Measurements from ENCODE around the gene KCNE4. TPM values are rescaled to one million over a fixed set of nuclear protein-coding genes. Genes with fewer than 3 reads are reported as not detected.
A peak's percentile ranks its signal among the peaks of the same experiment; 100 is the strongest.

KCNE4 gene
- total RNA-seq, 1 donor from 2014 or later: 7.3 TPM

DNA sequence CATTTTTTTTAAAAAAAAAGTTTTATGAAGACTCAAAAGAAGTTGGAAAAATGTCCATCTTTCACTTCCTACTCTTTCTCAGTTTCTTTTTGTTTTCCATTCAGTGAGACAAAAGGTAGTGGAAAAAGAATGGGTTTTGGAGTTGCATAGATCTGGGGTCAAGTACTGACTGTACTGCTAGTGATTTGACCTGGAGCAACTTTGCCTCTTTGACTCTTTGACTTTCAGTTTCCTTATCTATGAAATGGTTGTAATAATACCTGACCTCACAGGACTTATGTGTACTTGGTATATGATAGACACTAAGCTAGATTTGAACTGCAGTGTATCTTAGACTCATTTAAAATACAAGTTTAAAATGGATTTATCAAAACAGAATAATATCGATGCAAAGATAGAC lies 3.5 kb upstream of the KCNE4 start:
- H3K27ac ChIP-seq (ENCODE audit: low read depth, low read length): no peak overlapping the region
- no peak overlapping the region for H3K4me3 ChIP-seq (ENCODE audit: low read length in 3 of 3)
- no peak overlapping the region for H3K9ac ChIP-seq (ENCODE audit: low read depth in 1 of 3, low read length in 3 of 3)
- no peaks in the 10 kb centered on the region for H3K27me3 ChIP-seq (ENCODE audit: control insufficient read depth in 3 of 3, insufficient read depth in 3 of 3, low read length in 3 of 3)
- H3K36me3 ChIP-seq (ENCODE audit: control insufficient read depth in 3 of 3, insufficient read depth in 3 of 3, low read length in 3 of 3): no peaks in the 10 kb centered on the region
- no peaks in the 10 kb centered on the region for H3K9me3 ChIP-seq (ENCODE audit: control insufficient read depth in 3 of 3, low read length in 3 of 3)
- H3K4me1 ChIP-seq (ENCODE audit: control insufficient read depth in 3 of 3, insufficient read depth in 3 of 3, low read length in 3 of 3): peaks cover 10 to 13% (median 11%) of the 10 kb centered on the region in 3 donors

DNA sequence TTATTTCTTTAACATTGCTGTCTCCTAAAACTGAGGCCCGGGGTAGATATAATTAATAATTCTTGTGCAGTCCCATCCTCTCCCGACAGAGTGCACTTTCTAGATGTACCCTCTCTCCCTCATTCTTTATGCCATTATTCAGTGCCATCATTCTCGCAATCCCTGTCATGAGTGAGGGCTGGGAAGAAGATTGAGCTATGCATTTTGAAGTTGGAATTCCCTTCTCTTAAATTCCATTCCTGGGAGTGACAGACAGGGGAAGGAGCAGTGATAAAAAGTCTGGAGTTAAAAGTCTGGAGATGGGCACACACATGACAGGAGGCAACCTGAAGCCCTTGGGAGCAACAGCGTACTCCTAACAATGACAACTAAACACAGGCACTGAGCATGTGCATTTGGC lies 2.6 kb upstream of the KCNE4 start:
- H3K4me1 ChIP-seq (ENCODE audit: control insufficient read depth in 3 of 3, insufficient read depth in 3 of 3, low read length in 3 of 3): peaks cover 10 to 13% (median 11%) of the 10 kb centered on the region in 3 donors
- no peak overlapping the region for H3K9ac ChIP-seq (ENCODE audit: low read depth in 1 of 3, low read length in 3 of 3)
- H3K36me3 ChIP-seq (ENCODE audit: control insufficient read depth in 3 of 3, insufficient read depth in 3 of 3, low read length in 3 of 3): no peaks in the 10 kb centered on the region
- no peaks in the 10 kb centered on the region for H3K9me3 ChIP-seq (ENCODE audit: control insufficient read depth in 3 of 3, low read length in 3 of 3)
- H3K4me3 ChIP-seq (ENCODE audit: low read length in 3 of 3): no peak overlapping the region
- H3K27ac ChIP-seq (ENCODE audit: low read depth, low read length): no peak overlapping the region
- no peaks in the 10 kb centered on the region for H3K27me3 ChIP-seq (ENCODE audit: control insufficient read depth in 3 of 3, insufficient read depth in 3 of 3, low read length in 3 of 3)

DNA sequence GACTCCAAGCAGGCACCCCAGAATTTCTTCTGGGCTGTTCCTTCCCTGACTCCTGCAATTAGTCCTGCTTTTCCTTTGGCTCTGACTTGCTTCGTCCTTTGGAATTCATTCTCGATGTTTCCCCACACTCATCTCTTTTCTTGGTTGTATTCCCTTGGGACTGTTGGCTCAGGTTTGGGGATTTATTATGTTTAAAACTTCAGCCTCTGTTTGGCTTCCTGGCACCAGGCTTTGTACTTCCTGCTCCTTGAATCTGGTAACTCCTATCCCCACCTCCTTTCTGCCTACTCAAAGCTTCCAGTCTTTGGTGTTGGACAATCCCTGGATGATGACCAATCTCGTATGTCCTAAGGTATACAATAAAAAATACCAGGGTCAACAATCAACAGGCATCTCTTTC lies 1.8 kb upstream of the KCNE4 start:
- no peak overlapping the region for H3K4me3 ChIP-seq (ENCODE audit: low read length in 3 of 3)
- H3K27me3 ChIP-seq (ENCODE audit: control insufficient read depth in 3 of 3, insufficient read depth in 3 of 3, low read length in 3 of 3): no peaks in the 10 kb centered on the region
- no peaks in the 10 kb centered on the region for H3K9me3 ChIP-seq (ENCODE audit: control insufficient read depth in 3 of 3, low read length in 3 of 3)
- no peaks in the 10 kb centered on the region for H3K36me3 ChIP-seq (ENCODE audit: control insufficient read depth in 3 of 3, insufficient read depth in 3 of 3, low read length in 3 of 3)
- no peak overlapping the region for H3K9ac ChIP-seq (ENCODE audit: low read depth in 1 of 3, low read length in 3 of 3)
- H3K27ac ChIP-seq (ENCODE audit: low read depth, low read length): no peak overlapping the region
- peaks cover 10 to 13% (median 11%) of the 10 kb centered on the region in 3 donors for H3K4me1 ChIP-seq (ENCODE audit: control insufficient read depth in 3 of 3, insufficient read depth in 3 of 3, low read length in 3 of 3)

DNA sequence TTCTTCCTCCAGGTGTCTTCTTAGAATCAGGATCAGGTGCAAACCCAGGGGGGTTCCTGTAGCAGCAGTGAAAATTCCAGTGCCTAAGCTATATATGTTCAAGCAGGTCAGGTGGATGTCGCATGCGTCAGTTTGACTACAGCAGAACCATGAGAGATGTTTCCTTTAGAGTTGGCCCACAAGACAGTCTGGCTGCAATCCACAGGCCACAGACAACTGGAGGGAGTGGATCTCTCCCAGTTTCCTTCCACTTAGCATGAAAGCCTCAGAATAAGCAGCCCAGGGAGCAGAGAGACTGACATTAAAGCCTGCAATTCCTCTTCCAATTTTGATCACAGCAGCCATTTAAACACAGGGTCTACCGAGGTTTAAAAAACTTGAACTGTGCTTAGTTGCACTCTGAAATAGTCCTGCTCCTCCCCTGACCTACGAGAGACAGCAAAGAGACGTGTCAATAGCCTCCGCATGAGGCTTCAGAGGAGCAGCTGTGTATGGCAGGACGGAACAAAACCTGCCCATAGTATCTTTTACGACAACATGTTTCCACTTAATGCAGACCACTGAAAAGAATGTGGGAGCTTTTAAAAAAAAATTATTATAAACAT lies 988 bp upstream of the KCNE4 start:
- Histone ChIP-seq H3K36me3 (ENCODE audit: control insufficient read depth in 3 of 3, insufficient read depth in 3 of 3, low read length in 3 of 3) (no peaks in the 10 kb centered on the region), H3K27me3 (ENCODE audit: control insufficient read depth in 3 of 3, insufficient read depth in 3 of 3, low read length in 3 of 3) (no peaks in the 10 kb centered on the region), H3K4me1 (ENCODE audit: control insufficient read depth in 3 of 3, insufficient read depth in 3 of 3, low read length in 3 of 3) (peaks cover 11 to 19% (median 13%) of the 10 kb centered on the region in 3 donors), H3K27ac (ENCODE audit: low read depth, low read length) (peak overlapping the region; percentile 80), H3K9me3 (ENCODE audit: control insufficient read depth in 3 of 3, low read length in 3 of 3) (no peaks in the 10 kb centered on the region), H3K4me3 (ENCODE audit: low read length in 3 of 3) (peak overlapping the region; percentile 63 to 71 (median 70)), H3K9ac (ENCODE audit: low read depth in 1 of 3, low read length in 3 of 3) (peak overlapping the region; percentile 59 to 74 (median 63))

DNA sequence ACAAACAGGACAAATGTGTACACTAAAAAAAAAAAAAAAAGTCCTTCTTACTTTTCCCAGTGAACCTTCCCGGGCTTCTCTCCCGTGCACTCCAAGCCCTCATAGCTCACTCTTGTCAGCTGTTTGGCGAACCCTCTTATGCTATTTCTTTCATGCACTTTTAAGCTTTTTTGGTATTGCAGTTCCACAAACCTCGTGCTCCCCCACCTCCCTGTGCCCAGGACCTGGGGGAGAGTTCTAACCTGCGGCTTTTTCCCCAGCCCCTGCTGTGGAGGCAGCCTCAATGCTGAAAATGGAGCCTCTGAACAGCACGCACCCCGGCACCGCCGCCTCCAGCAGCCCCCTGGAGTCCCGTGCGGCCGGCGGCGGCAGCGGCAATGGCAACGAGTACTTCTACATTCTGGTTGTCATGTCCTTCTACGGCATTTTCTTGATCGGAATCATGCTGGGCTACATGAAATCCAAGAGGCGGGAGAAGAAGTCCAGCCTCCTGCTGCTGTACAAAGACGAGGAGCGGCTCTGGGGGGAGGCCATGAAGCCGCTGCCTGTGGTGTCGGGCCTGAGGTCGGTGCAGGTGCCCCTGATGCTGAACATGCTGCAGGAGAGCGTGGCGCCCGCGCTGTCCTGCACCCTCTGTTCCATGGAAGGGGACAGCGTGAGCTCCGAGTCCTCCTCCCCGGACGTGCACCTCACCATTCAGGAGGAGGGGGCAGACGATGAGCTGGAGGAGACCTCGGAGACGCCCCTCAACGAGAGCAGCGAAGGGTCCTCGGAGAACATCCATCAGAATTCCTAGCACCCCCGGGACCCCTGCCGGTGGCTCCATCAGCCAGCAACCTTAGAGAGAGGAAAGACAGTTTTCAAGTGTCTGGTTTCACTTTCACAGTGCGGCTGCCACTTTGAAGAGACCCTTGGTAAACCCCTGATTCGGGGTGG lies 826 bp downstream of the KCNE4 start:
- Histone ChIP-seq H3K9ac (ENCODE audit: low read depth in 1 of 3, low read length in 3 of 3) (peak overlapping the region; percentile 59 to 75 (median 63)), H3K4me3 (ENCODE audit: low read length in 3 of 3) (peak overlapping the region; percentile 63 to 71 (median 70)), H3K27me3 (ENCODE audit: control insufficient read depth in 3 of 3, insufficient read depth in 3 of 3, low read length in 3 of 3) (no peaks in the 10 kb centered on the region), H3K27ac (ENCODE audit: low read depth, low read length) (peak overlapping the region; percentile 80), H3K9me3 (ENCODE audit: control insufficient read depth in 3 of 3, low read length in 3 of 3) (no peaks in the 10 kb centered on the region), H3K36me3 (ENCODE audit: control insufficient read depth in 3 of 3, insufficient read depth in 3 of 3, low read length in 3 of 3) (no peaks in the 10 kb centered on the region), H3K4me1 (ENCODE audit: control insufficient read depth in 3 of 3, insufficient read depth in 3 of 3, low read length in 3 of 3) (peaks cover 12 to 26% (median 18%) of the 10 kb centered on the region in 3 donors)

DNA sequence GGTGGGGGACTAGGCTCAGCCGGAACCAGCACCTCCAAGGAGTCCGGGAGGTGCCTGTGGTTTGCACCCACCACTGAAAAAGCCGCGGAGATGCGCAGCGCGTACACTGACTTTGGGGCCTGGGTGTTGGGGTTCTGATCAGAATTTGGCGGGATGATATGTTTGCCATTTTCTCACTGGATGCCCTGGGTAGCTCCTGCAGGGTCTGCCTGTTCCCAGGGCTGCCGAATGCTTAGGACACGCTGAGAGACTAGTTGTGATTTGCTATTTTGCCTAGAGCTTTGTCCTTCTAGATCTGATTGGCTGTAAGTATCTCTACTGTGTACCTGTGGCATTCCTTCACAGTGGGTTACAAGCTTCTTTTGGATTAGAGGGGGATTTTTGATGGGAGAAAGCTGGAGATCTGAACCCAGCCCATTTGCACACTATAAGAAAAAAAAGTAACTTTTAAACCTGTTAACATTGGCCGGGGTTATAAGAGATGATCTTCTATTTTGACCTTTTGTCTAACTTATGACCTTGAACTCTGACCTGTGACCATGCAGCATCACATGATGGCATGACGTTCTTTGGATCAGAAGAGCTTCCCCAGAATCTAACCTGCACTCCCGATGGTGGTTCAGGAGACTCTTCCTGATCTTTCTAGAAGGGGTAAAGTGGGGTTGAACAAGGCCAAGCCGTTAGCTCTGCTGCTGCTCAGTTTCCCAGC lies 1.6 kb downstream of the KCNE4 start:
- no peaks in the 10 kb centered on the region for H3K9me3 ChIP-seq (ENCODE audit: control insufficient read depth in 3 of 3, low read length in 3 of 3)
- H3K36me3 ChIP-seq (ENCODE audit: control insufficient read depth in 3 of 3, insufficient read depth in 3 of 3, low read length in 3 of 3): no peaks in the 10 kb centered on the region
- H3K27me3 ChIP-seq (ENCODE audit: control insufficient read depth in 3 of 3, insufficient read depth in 3 of 3, low read length in 3 of 3): no peaks in the 10 kb centered on the region
- peak overlapping the region; percentile 80 for H3K27ac ChIP-seq (ENCODE audit: low read depth, low read length)
- peak overlapping the region; percentile 63 to 71 (median 70) for H3K4me3 ChIP-seq (ENCODE audit: low read length in 3 of 3)
- H3K9ac ChIP-seq (ENCODE audit: low read depth in 1 of 3, low read length in 3 of 3): peak overlapping the region; percentile 59 to 75 (median 65)
- H3K4me1 ChIP-seq (ENCODE audit: control insufficient read depth in 3 of 3, insufficient read depth in 3 of 3, low read length in 3 of 3): peaks cover 12 to 26% (median 21%) of the 10 kb centered on the region in 3 donors

DNA sequence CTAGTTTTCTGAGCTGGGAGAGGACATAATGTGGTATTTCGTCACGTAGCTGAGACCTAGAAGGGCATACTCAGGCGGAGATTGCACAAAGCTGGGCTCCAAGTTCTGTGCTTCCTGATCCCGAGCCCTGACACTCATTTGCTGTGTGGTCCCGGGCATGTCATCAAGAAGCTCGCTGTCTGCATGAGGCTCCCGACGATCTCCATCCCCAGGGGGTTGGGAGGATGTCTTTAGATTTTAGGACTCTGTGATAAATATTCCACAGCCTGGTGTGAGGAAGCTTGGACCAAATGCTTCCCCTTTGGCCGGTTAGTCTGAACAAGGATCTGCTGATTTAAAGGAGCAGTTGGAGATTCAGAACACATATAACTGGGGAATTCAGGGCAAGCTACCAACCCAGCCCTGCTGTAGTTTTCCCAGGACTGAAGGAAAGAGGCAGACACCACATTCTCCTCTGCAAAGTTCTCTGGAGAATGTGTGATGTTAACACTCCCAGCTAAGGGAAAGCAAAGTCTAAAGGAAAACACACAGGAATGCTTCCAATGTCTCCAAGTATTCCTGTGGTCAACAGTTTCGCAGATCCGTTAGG lies 2.3 kb downstream of the KCNE4 start:
- Histone ChIP-seq H3K36me3 (ENCODE audit: control insufficient read depth in 3 of 3, insufficient read depth in 3 of 3, low read length in 3 of 3) (no peaks in the 10 kb centered on the region), H3K27ac (ENCODE audit: low read depth, low read length) (peak overlapping the region; percentile 80), H3K9me3 (ENCODE audit: control insufficient read depth in 3 of 3, low read length in 3 of 3) (no peaks in the 10 kb centered on the region), H3K4me3 (ENCODE audit: low read length in 3 of 3) (peak overlapping the region; percentile 32 to 71 (median 50)), H3K27me3 (ENCODE audit: control insufficient read depth in 3 of 3, insufficient read depth in 3 of 3, low read length in 3 of 3) (no peaks in the 10 kb centered on the region), H3K4me1 (ENCODE audit: control insufficient read depth in 3 of 3, insufficient read depth in 3 of 3, low read length in 3 of 3) (peaks cover 12 to 26% (median 21%) of the 10 kb centered on the region in 3 donors), H3K9ac (ENCODE audit: low read depth in 1 of 3, low read length in 3 of 3) (peak overlapping the region in 2 of 3 donors; percentile 60 to 65)

DNA sequence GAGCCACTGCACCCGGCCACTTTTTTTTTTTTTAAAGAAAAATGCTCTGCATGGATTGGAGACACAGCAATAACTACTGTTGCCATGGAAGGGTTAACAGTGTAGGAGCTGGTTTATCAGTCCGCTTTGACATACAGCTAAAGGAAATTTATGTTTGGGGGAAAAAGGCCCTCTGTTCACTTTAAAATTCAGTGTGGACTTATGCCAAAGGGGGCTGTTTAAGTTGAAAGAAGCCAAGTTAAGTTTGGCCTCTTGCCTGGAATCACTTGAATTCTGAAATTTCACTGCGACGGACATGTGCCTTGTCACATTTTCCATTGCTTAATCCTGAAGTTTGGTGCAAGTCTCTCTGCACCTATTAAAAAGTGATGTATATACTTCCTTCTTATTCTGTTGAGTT lies 3.1 kb downstream of the KCNE4 start:
- H3K27me3 ChIP-seq (ENCODE audit: control insufficient read depth in 3 of 3, insufficient read depth in 3 of 3, low read length in 3 of 3): no peaks in the 10 kb centered on the region
- no peaks in the 10 kb centered on the region for H3K9me3 ChIP-seq (ENCODE audit: control insufficient read depth in 3 of 3, low read length in 3 of 3)
- peak overlapping the region; percentile 44 for H3K27ac ChIP-seq (ENCODE audit: low read depth, low read length)
- peak overlapping the region in 1 of 3 donors; percentile 23 for H3K4me3 ChIP-seq (ENCODE audit: low read length in 3 of 3)
- H3K9ac ChIP-seq (ENCODE audit: low read depth in 1 of 3, low read length in 3 of 3): no peak overlapping the region
- no peaks in the 10 kb centered on the region for H3K36me3 ChIP-seq (ENCODE audit: control insufficient read depth in 3 of 3, insufficient read depth in 3 of 3, low read length in 3 of 3)
- H3K4me1 ChIP-seq (ENCODE audit: control insufficient read depth in 3 of 3, insufficient read depth in 3 of 3, low read length in 3 of 3): peaks cover 12 to 26% (median 21%) of the 10 kb centered on the region in 3 donors

DNA sequence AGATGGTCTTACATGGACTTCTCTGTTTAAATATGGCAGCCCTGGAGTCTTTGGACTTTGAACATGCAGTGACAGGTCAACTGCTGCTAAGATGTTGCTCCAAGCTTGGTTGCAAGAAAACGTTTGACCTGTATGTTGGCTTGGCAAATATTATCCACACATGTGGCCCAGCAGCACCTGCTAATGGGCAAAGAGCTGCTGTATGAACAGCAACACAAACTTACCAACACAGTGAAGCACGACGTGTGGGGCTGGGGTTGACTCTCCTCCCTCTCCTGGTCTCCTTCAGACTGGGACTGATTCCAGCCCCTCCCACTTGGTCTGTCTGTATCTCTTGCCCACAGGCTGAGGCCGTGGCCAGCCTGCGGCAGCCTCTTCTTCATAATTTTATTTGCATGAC lies 3.8 kb downstream of the KCNE4 start:
- H3K27ac ChIP-seq (ENCODE audit: low read depth, low read length): peak overlapping the region; percentile 72
- H3K9me3 ChIP-seq (ENCODE audit: control insufficient read depth in 3 of 3, low read length in 3 of 3): no peaks in the 10 kb centered on the region
- no peaks in the 10 kb centered on the region for H3K36me3 ChIP-seq (ENCODE audit: control insufficient read depth in 3 of 3, insufficient read depth in 3 of 3, low read length in 3 of 3)
- H3K9ac ChIP-seq (ENCODE audit: low read depth in 1 of 3, low read length in 3 of 3): no peak overlapping the region
- no peaks in the 10 kb centered on the region for H3K27me3 ChIP-seq (ENCODE audit: control insufficient read depth in 3 of 3, insufficient read depth in 3 of 3, low read length in 3 of 3)
- peak overlapping the region; percentile 17 to 37 (median 33) for H3K4me3 ChIP-seq (ENCODE audit: low read length in 3 of 3)
- H3K4me1 ChIP-seq (ENCODE audit: control insufficient read depth in 3 of 3, insufficient read depth in 3 of 3, low read length in 3 of 3): peaks cover 9 to 24% (median 19%) of the 10 kb centered on the region in 3 donors
